Stimulated activated naive CD4-positive, alpha-beta T cell (primary cell): ENCODE data around the gene NELFB.
"Not testable (repeated sequence)": the region's sequence is repeated elsewhere in the genome, so short reads cannot be mapped to it uniquely, and the experiment has no call there.

Source experiments
- DNase-seq, 6 experiments: peaks; one replicate each; lab custom pipeline; 2025; lab: John Stamatoyannopoulos, UW

The NELFB gene

DNA sequence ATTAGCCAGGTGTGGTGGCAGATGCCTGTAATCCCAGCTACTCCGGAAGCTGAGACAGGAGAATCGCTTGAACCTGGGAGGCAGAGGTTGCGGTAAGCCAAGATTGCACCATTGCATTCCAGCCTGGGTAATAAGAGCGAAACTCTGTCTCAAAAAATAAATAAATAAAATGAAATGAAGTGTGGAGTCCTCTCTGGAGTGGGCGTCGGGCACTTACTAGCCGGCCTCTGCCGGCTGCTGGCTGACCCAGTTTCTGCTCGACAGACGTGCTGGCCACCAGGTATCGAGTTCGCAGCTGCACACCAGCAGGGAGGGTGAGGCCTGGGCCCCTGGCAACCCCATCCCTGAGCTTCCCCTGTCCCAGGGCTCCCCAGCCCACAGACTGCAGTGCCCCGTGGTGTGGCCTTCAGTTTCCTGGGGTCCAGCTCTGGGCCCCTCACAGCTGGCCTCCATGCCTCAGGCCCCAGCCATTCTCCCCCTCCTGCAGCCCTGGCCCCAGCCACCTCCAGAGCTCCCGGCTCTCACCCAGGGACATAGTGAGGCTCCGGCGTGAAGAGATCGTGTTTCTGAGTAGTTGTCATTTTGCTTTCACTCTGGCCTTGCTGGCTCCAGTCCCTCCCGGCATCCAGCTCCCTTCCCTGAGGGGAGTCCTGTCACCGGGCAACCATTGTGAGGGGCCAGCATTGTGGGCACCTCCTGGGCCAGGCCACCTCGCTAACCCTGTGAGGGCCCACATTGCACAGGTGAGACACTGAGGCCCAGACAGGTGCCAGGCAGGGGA is 7.8 kb upstream of the NELFB start:
- no peak for DNase-seq

DNA sequence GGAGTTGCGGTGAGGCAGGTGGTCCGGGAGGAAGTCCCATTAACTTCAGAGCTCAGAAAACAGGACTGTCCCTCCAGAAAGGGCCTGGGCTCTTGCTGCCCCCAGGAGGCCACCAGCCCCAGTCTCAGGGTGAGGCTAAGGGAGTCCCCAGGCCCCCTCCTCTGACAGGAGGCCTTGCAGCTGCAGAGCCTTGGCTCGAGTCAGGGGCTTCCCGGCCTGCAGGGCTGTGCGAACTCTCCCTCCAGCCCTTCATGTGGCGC is 7.3 kb upstream of the NELFB start:
- no peak for DNase-seq

DNA sequence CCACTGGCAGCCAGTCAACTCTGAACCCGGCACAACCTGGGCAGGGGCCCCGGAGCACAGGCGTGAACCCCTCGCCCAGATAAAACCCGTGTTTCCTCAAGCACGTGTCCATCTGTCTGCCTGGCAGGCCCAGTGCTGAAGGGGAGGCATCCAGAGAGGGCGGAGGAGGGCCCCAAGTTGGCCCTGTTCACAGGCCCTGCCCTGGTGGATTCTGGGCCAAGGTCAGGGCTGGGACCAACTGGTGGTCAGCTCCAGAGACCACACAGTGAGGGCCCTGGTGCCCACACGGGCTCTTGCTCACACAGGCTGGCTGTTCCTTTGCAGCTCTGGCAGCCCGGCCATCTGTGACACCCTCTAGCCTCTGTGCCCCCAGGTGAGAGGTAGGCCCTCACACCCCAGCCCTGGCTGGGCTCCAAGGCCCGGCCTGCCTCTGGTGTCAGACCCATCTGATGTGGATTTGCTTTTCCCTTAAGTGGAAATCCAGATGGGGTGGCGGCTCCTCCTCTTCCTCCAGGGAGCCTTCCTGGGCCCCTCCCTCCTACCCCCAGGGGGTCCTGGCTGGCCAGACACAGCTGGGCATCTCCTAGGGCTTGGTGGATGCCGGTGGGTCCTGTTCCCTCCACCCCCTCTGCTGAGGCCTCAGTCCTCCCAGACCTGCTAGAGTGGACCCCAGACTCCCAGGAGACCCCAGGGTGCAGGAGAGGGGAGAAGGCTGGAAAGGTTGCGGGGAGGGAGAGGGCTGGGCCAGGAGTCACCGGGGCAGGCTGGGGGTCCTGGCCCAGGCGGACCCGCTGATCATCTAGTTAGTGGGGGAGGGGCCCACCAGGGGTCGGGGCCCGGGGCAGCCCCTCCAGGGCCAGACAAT is 4.6 kb upstream of the NELFB start:
- DNase-seq = no peak

DNA sequence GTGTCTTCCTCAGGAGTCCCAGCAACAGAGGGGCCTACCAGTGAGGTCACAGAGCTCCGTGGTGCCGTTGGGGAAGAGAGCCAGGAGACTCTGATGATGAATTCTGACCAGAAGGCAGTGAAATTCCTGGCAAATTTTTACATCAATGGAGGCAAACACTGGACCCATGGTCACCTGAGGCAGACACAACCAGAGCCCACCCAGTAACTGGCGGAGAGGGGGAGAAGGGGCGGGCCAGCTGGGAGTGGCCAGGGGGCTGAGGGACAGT is 4.0 kb upstream of the NELFB start, which contains the start of gene STPG3:
STPG3 (plus strand) TSS at position 93 of the 268 bp plus-strand sequence; CDS start at position 94, 1 bp downstream.
- no peak for DNase-seq

DNA sequence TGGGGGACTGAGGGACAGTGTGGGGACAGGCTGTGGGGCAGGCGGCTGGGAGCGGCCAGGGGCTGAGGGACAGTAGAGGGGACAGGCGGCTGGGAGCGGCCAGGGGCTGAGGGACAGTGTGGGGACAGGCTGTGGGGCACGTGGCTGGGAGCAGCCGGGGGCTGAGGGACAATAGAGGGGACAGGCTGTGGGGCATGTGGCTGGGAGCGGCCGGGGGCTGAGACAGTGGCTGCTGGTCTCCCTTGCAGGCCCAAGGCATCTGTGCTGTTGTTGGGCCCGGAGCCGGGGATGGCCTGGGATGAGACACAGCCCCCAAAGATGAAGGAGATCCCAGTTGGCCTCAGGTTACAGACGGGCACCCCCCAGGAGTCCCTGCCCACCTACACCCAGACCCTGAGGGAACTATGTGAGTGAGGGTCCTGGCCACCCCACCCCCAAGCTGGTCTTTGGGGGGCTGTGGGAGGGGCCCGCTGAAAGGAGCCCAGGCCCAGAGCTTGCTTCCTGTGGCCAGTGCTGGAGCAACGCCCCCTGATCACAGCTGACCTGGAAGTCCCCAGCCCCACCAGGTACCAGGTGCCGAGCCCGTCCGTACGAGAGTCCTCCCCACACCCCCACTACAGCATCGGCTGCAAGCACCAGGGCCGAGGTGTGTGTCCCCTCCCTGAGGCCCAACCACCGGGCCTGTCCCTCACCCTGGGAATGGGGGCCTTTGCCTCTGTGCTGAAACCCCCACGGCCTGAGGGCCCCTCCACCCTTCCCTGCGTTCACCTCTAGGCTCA is 3.4 kb upstream of the NELFB start:
- no peak for DNase-seq

DNA sequence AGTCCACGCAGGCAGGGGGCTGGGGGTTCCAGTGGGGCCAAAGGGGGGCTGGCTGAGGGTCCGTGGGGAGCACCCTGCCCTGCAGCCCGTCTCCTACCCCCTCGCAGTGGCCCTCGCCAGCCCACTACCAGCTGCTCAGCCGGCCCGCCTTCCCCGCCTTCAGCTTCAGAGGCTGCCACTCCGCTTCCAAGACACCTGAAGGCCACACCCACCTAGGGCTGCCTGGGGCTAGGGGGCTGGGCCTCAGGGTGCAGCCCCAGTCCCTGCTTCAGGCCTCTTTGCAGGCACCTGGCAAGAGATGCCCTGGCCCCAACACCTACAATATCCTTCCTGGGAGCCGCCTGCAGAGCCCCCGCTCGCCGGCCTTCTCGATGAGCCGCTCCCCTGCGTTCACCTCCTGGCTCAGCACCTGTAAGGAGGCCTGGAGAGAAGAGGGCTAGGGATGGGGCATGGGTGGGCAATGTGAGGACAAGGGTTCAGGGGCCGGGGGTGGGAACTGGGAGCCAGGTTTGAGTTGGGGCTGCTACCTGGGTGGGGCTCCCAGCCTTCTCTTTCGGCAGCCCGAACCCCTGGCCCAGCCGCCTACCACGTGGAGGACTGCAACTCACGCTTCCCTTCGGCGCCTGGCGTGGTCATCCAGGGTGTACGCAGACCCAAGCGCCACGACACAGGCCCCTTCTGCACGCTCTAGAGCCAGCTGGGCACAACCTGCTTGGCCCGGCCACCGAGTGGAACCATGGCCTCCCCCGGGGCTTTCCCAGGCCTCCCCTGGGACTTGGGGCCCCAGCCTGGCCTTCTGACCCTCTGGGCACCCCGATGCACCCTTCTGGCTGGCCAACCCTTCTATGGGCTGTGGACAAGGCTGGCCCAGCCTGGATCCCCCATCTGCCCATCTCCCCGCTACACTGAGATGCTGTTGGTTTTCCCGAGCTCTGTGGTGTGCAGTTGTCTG is 2.3 kb upstream of the NELFB start:
- no peak for DNase-seq

DNA sequence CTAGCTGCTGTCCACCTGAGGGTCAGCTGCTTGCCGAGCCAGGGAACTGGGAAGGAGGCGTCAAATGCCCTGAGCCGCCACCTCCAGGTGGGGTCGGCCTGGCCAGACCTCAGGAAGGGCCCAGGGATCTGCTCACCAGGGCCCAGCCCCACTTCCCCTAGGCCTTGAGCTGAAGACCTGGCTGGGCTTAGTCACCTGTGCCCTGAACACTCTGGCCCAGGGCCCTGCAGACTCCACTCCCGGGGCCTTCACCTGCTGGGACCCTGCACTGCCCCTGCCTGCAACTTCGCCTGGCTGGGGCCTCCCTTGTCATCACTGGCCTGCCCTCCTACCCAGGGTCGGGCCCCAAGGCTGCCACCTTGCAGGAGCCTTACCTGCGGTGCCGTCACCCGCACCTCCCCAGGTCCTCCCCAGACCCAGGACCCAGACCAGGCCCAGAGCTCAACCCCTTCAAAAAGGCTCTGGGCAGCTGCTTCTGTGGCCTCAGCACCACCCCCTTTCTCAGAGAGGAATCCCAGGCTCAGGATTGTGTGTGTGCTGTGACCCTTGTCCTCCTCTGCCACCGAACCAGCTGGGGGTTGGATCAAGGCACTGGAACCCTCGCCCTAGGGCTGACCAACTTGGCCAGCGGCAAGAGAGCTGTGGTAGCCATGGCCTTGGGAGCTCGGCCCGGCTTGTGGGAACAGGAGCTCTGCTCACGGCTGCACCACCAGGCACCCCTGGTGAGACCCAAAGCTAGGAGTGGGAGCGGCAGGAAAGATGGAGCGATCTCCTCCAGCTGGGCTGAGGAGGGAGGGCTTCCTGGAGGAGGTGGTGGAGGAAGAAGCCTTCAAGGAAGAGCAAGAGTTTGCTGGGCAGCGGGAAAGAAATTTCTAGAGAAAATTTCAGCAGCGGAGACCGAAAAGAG is 1.2 kb upstream of the NELFB start:
- no peak for DNase-seq

DNA sequence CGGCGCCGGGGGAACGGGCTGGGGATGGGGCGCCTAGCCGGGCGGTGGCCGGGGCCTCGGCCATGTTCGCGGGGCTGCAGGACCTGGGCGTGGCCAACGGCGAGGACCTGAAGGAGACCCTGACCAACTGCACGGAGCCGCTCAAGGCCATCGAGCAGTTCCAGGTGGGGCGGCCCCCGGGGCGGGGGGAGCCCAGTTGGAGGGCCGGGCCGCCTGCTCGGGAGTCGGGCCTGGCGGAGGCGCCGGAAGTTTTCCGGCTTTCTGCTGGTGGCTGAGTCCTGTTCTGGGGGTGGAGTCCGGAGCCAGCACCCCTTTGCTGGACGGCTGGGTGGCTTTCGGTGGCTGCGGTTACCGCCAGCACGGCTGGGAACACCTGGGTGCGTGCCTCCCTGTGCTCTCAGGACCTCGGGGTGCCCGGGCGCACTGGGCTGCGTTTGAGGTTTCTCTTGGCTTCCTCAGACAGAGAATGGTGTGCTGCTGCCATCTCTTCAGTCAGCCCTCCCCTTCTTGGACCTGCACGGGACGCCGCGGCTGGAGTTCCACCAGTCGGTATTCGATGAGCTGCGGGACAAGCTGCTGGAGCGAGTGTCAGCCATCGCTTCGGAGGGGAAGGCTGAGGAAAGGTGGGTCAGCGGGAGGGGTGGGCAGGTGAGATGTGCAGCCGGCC is 454 bp downstream of the NELFB start:
- DNase-seq = peak in 2 of 6 experiments; percentile 53 to 60

DNA sequence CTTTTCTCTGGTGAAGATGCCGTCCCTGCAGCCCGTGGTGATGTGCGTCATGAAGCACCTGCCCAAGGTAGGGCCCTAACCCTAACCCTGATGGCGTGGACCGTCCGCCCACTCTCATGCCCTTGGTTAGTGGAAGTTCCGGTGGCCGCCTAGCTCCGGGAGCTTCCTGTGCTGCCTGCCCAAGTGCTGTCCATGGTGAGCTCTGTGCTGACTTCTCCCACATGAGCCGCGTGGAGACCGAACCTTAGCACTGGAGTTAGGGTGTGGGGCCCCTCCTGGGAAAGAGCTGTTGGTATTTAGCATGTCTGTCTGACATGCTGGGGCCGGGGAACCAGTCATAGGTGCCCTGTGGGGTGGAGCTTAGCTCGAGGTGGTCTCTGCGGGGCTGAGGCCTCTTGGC is 1.2 kb downstream of the NELFB start:
- no peak for DNase-seq

DNA sequence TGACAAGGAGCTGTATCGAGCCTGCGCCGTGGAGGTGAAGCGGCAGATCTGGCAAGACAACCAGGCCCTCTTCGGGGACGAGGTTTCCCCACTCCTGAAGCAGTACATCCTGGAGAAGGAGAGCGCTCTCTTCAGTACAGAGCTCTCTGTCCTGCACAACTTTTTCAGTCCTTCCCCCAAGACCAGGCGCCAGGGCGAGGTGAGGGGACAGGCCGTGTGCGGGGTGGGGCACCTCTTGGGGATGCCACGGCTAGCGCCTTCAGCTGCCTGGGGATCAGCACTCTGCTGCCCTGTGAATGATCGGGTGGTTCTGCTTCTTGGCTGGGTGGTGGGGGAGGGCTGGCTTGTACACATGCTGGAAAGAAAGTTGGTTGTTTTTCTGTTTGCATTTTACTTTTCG is 1.7 kb downstream of the NELFB start:
- DNase-seq = no peak

DNA sequence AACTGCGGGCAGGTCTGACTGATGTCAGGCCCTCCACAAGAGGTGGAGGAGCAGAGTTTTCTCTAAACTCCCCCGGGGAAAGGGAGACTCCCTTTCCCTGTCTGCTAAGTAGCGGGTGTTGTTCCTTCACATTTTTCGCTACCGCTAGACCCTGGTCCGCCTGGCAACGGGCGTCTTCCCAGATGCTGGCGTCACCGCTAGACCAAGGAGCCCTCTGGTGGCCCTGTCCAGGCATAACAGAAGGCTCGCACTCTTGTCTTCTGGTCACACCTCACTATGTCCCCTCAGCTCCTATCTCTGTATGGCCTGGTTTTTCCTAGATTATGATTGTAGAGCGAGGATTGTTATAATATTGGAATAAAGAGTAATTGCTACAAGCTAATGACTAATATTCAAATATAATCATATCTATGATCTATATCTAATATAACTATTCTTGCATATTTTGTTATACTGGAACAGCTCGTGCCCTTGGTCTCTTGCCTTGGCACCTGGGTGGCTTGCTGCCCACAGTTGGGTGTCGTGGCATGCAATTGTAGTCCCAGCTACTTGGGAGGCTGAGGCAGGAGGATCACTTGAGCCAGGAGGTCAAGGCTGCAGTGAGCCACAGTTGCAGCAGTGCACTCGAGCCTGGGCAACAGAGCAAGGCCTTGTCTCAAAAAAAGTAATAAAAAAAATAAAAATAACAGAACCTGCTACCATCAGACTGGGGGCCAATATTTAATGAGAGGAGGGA is 7.2 kb downstream of the NELFB start:
- not testable (repeated sequence) for DNase-seq

DNA sequence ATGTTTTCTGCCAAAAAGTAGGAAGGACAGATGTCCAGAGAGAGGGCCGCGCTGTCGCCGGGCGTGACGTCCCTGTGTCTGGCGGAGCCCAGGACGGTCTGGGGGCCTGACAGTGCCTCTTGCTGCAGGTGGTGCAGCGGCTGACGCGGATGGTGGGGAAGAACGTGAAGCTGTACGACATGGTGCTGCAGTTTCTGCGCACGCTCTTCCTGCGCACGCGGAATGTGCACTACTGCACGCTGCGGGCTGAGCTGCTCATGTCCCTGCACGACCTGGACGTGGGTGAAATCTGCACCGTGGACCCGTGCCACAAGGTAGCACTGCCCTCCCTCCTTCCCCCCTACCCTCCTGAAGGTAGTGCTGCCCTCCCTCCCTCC is 7.8 kb downstream of the NELFB start:
- DNase-seq = no peak

DNA sequence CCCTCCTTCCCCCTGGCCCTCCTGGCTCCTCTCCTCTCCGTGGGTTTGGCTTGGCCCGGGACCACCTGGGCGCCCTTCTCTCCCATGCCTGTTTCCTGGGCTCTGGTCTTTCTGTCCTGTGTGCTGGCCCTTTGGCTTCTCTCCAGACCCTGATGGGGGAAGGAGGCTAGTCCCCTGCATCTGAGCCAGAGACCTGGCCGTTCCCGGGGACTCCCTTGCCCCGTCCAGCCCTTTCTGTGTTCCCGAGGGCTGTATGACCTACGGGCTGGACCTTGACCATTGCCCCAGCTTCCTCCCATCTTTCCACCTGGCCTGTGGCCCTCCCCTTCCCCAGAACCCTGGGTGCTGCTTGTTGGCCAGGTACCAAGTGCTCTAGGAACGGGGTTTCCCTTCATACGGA is 8.4 kb downstream of the NELFB start:
- DNase-seq = no peak

DNA sequence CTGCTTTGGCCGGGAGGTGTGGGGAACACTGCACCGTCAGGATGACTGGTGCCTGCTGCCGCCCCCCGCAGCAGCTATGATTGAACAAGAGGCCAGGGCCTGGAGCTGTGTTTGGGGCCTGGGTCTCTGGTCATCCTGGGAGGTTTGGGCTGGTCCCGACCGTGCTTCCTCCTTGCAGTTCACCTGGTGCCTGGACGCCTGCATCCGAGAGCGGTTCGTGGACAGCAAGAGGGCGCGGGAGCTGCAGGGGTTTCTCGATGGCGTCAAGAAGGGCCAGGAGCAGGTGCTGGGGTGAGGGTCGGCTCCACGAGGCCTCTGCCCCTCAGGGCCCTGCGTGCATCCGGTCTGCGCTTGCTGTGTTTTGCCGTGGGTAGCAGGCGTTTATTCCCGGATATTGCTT is 8.9 kb downstream of the NELFB start:
- DNase-seq = no peak

DNA sequence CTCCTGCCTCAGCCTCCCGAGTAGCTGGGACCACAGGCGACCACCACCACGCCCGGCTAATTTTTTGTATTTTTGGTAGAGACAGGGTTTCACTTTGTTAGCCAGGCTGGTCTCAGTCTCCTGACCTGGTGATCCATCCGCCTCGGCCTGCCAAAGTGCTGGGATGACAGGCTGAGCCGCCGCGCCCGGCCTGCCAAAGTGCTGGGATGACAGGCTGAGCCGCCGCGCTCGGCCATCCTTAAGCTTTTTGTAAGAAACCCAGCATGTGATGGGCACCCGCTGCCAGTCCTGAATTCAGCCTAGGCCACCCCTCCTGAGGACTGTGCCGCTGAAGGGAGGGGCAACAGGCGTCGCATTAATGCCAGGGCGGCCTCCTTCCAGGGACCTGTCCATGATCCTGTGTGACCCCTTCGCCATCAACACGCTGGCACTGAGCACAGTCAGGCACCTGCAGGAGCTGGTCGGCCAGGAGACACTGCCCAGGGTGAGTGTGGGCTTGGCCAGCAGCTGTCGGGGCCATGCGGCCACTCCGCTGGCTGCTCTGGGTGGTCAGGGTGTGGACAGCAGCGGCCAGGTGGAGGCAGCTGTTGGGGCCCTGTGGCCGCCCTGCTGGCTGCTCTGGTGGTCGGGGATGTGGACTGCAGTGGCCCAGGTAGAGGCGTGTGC is 10.5 kb downstream of the NELFB start:
- DNase-seq = no peak

DNA sequence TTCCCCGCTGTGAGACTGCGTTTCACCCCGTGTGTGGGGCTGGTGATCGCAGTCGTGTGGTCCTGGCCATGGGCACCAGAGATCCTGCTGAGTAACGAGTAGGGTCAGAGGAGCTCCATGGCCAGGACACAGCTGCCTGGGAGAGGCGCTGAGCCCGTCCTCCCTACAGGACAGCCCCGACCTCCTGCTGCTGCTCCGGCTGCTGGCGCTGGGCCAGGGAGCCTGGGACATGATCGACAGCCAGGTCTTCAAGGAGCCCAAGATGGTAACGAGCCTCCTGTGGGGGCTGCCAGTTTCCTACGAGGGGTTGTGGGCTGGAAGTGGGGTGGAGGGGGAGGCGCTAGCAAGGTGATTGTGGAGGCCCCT is 11.0 kb downstream of the NELFB start:
- DNase-seq = no peak

DNA sequence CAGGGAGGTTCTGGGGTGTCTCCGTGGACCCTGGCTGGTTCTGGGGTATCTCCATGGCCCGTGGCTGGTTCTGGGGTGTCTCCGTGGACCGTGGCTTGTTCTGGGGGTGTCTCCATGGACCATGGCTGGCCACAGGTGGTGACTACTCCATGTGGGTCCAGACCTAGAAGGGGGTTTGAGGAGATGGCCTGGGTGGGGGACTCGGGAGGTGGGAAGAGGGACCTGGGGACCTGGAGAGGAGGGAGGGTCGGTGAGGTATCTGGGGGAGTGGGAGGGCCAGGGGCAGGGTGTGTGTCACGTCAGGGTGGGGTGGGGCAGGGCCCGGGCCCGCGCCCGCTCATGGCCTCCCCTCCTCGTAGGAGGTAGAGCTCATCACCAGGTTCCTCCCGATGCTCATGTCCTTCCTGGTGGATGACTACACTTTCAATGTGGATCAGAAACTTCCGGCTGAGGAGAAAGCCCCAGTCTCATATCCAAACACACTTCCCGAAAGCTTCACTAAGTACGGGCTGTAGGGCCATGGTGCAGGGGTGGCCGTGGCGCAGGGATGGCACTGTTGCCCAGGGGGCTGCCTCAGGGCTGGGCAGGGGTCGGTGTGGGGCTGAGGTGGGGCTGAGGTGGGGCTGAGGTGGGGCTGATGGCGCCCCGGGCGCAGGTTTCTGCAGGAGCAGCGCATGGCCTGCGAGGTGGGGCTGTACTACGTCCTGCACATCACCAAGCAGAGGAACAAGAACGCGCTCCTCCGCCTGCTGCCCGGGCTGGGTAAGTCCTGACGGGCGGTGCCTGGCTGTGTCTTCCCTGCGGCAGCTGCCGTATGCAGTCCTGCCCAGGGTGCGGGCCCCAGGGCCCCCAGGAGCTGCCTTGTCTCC is 11.7 kb downstream of the NELFB start:
- DNase-seq = no peak

DNA sequence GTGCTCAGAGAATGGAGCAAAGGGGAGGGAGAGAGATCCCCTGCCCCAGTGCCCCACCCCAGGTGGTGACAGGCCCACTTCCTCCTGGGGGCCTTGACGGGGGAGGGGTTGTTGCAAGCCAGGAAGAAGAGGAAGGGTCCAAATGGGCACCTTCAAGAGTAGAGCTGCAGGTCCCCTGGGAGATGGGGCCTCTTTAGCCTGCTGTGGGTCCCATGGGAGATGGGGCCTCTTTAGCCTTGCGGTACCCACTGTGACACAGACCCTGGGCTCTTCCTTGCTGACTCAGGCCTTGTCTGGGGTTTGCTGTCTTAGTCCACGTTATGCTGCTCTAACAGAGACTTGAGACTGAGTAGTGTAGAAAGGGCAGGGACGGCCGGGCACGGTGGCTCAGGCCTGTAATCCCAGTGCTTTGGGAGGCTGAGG is 12.8 kb downstream of the NELFB start:
- no peak for DNase-seq
